H9 (cell line): Measurements from ENCODE around the gene RIMS1. TPM values are rescaled to one million over a fixed set of nuclear protein-coding genes. Genes with fewer than 3 reads are reported as not detected.

ENCODE experiments used
- DNase-seq: peaks from one replicate; pipeline ENCODE4 v3.0.0-alpha.2; 2017
- H2AFZ ChIP-seq: one replicate; pipeline ENCODE4 v1.6.1; 2013; ENCODE audit warnings: mild to moderate bottlenecking, low read length, control low read depth, moderate library complexity
- H2AK5ac ChIP-seq: 2 replicates; pipeline ENCODE4 v1.6.1; 2013; ENCODE audit warnings: low read length, control low read depth, mixed read lengths; ENCODE audit not compliant: insufficient read length
- H2BK120ac ChIP-seq: one replicate; pipeline ENCODE4 v1.6.1; 2013; ENCODE audit warnings: low read depth, mild to moderate bottlenecking, low read length, control low read depth, inconsistent platforms; ENCODE audit not compliant: poor library complexity, severe bottlenecking
- H2BK12ac ChIP-seq: 2 replicates; pipeline ENCODE4 v1.6.1; 2013; ENCODE audit warnings: low read length, control low read depth, mixed read lengths, low read depth; ENCODE audit not compliant: insufficient read length
- H2BK15ac ChIP-seq: 2 replicates; pipeline ENCODE4 v1.6.1; 2013; ENCODE audit warnings: low read depth, low read length, control low read depth
- H2BK20ac ChIP-seq: one replicate; pipeline ENCODE4 v1.6.1; 2013; ENCODE audit warnings: low read depth, mild to moderate bottlenecking, low read length, control low read depth, inconsistent platforms; ENCODE audit not compliant: poor library complexity, severe bottlenecking
- H2BK5ac ChIP-seq: 2 replicates; pipeline ENCODE4 v1.6.1; 2013; ENCODE audit warnings: low read length, control low read depth, mixed read lengths; ENCODE audit not compliant: insufficient read length
- H3K14ac ChIP-seq: 2 replicates; pipeline ENCODE4 v1.6.1; 2013; ENCODE audit warnings: low read length, control low read depth; ENCODE audit not compliant: insufficient read depth
- H3K18ac ChIP-seq: 2 replicates; pipeline ENCODE4 v1.6.1; 2013; ENCODE audit warnings: low read depth, mild to moderate bottlenecking, mixed read lengths, low read length, control low read depth; ENCODE audit not compliant: insufficient read length
- H3K23ac ChIP-seq: 2 replicates; pipeline ENCODE4 v1.6.1; 2013; ENCODE audit warnings: low read length, control low read depth, mixed read lengths, low read depth; ENCODE audit not compliant: insufficient read length
- H3K23me2 ChIP-seq: 2 replicates; pipeline ENCODE4 v1.6.1; 2013; ENCODE audit warnings: low read depth, mild to moderate bottlenecking, mixed read lengths, low read length, control low read depth; ENCODE audit not compliant: insufficient read length, poor library complexity, severe bottlenecking
- H3K27ac ChIP-seq: 2 replicates; pipeline ENCODE4 v1.5.1; 2013; ENCODE audit warnings: low read length, control low read depth, mixed read lengths, low read depth; ENCODE audit not compliant: insufficient read length
- H3K27me3 ChIP-seq: 2 replicates; pipeline ENCODE4 v1.6.1; 2013; ENCODE audit warnings: low read length, control low read depth, inconsistent platforms; ENCODE audit not compliant: insufficient read depth
- H3K4ac ChIP-seq: 2 replicates; pipeline ENCODE4 v1.6.1; 2013; ENCODE audit warnings: low read depth, mild to moderate bottlenecking, control low read depth, inconsistent platforms, low read length, moderate library complexity
- H3K4me1 ChIP-seq: 2 replicates; pipeline ENCODE4 v1.6.1; 2013; ENCODE audit warnings: low read length, control low read depth, inconsistent platforms; ENCODE audit not compliant: insufficient read depth
- H3K4me2 ChIP-seq: 2 replicates; pipeline ENCODE4 v1.6.1; 2013; ENCODE audit warnings: low read length, control low read depth, mixed read lengths; ENCODE audit not compliant: insufficient read length, insufficient read depth
- H3K56ac ChIP-seq: 2 replicates; pipeline ENCODE4 v1.6.1; 2013; ENCODE audit warnings: low read depth, mild to moderate bottlenecking, mixed read lengths, low read length, control low read depth; ENCODE audit not compliant: insufficient read length
- H3K79me1 ChIP-seq: 2 replicates; pipeline ENCODE4 v1.6.1; 2013; ENCODE audit warnings: low read depth, mild to moderate bottlenecking, moderate library complexity, low read length, control low read depth, inconsistent platforms; ENCODE audit not compliant: insufficient read depth, poor library complexity, severe bottlenecking
- H3K79me2 ChIP-seq: 2 replicates; pipeline ENCODE4 v1.6.1; 2013; ENCODE audit warnings: low read length, control low read depth, inconsistent platforms; ENCODE audit not compliant: insufficient read depth
- H3K9ac ChIP-seq: 2 replicates; pipeline ENCODE4 v1.6.1; 2013; ENCODE audit warnings: low read length, control low read depth, mixed read lengths; ENCODE audit not compliant: insufficient read length; ENCODE audit errors: extremely low read depth
- H3K9me3 ChIP-seq: one replicate; pipeline ENCODE4 v1.6.1; 2013; ENCODE audit warnings: low read depth, low read length, inconsistent platforms; ENCODE audit not compliant: control insufficient read depth
- H3T11ph ChIP-seq: one replicate; pipeline ENCODE4 v1.6.1; 2013; ENCODE audit warnings: mild to moderate bottlenecking, low read length, control low read depth, inconsistent platforms
- H4K20me1 ChIP-seq: one replicate; pipeline ENCODE4 v1.6.1; 2013; ENCODE audit not compliant: control insufficient read depth, insufficient read length, insufficient read depth
- H4K5ac ChIP-seq: 2 replicates; pipeline ENCODE4 v1.6.1; 2013; ENCODE audit warnings: low read depth, mild to moderate bottlenecking, mixed read lengths, low read length, control low read depth; ENCODE audit not compliant: insufficient read length
- H4K8ac ChIP-seq: replicated peaks from 2 replicates; pipeline ENCODE4 v1.6.1; 2013; ENCODE audit warnings: low read length, control low read depth, mixed read lengths, low read depth; ENCODE audit not compliant: insufficient read length
- H4K91ac ChIP-seq: 2 replicates; pipeline ENCODE4 v1.6.1; 2013; ENCODE audit warnings: low read depth, mild to moderate bottlenecking, moderate library complexity, mixed read lengths, low read length, control low read depth; ENCODE audit not compliant: insufficient read length
- H3K27ac Mint-ChIP-seq, 3 experiments: 2 replicates in 2 of 3; 3 replicates in 1 of 3; pipeline ENCODE4 v1.8.0; 2020 to 2021; ENCODE audit warnings: mixed read lengths in 3 of 3, mild to moderate bottlenecking in 1 of 3, moderate library complexity in 1 of 3
- H3K27me3 Mint-ChIP-seq: 2 replicates; pipeline ENCODE4 v1.8.0; 2021; ENCODE audit warnings: low read depth, mild to moderate bottlenecking, moderate library complexity, mixed read lengths
- H3K36me3 Mint-ChIP-seq, 3 experiments: 2 replicates in 2 of 3; 3 replicates in 1 of 3; pipeline ENCODE4 v1.8.0; 2020 to 2021; ENCODE audit warnings: low read depth in 3 of 3, mixed read lengths in 3 of 3; ENCODE audit not compliant: insufficient read depth in 1 of 3
- H3K4me1 Mint-ChIP-seq, 2 experiments: 2 replicates each; pipeline ENCODE4 v1.8.0; 2020; ENCODE audit warnings: mixed read lengths in 2 of 2
- H3K4me3 Mint-ChIP-seq, 2 experiments: 2 replicates in 1 of 2; 3 replicates in 1 of 2; pipeline ENCODE4 v1.8.0; 2020 to 2021; ENCODE audit warnings: mild to moderate bottlenecking in 2 of 2, mixed read lengths in 2 of 2, moderate library complexity in 1 of 2
- H3K9me3 Mint-ChIP-seq, 2 experiments: 2 replicates in 1 of 2; 3 replicates in 1 of 2; pipeline ENCODE4 v1.8.0; 2020; ENCODE audit warnings: mild to moderate bottlenecking in 2 of 2, mixed read lengths in 2 of 2, moderate library complexity in 1 of 2
- total RNA-seq: library from RNA; stranded (reverse); gene quantifications from 2 replicates; pipeline ENCODE4 v1.2.1, GENCODE V29; 2021
- TF ChIP-seq, protein P1 (sequence below): fragments of 200-600 bp; sonication (generic); conservative IDR thresholded peaks from 3 replicates; pipeline ENCODE4 v1.8.0; 2021; ENCODE audit warnings: antibody characterized with exemption, mild to moderate bottlenecking

Gene RIMS1
- total RNA-seq, 1 experiment from 2014 or later = 0.83 TPM

DNA sequence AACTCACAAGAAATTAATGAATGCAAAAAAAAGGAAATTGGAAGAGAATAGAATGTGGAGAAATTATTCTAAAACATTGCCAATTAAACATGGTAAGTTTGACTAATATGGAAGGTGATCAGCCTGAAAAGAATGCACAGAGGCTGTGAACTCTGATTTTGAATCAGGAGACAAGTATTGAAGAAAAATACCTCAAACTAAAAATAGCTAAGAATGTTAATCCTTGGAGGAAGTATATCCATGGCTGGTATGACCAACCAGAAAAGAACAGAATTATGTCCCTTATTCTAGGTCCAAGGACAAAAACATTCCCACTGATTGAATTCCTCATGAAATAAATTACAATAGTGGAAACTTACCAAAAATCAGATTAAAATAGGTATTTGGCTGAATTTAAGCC, 7.3 kb upstream of the RIMS1 start:
- Histone ChIP-seq H4K91ac (no peak overlapping the region), H4K8ac (no peak overlapping the region), H3K27ac (no peak overlapping the region), H3K56ac (no peak overlapping the region), H3T11ph (no peak overlapping the region), H4K20me1 (no peaks in the 10 kb centered on the region), H3K4me2 (no peak overlapping the region), H3K23me2 (no peaks in the 10 kb centered on the region), H3K9ac (no peak overlapping the region), H3K79me2 (no peaks in the 10 kb centered on the region), H2BK20ac (no peak overlapping the region), H2AFZ (no peak overlapping the region), H3K4ac (no peak overlapping the region), H3K14ac (no peak overlapping the region), H3K79me1 (no peaks in the 10 kb centered on the region), H3K23ac (no peak overlapping the region), H2BK15ac (no peak overlapping the region), H2BK5ac (no peak overlapping the region), H3K4me1 (no peaks in the 10 kb centered on the region), H3K27me3 (no peaks in the 10 kb centered on the region), H3K9me3 (no peaks in the 10 kb centered on the region), H2BK120ac (no peak overlapping the region), H2BK12ac (no peak overlapping the region), H4K5ac (no peak overlapping the region), H2AK5ac (no peak overlapping the region), H3K18ac (no peak overlapping the region)
- H3K27ac Mint-ChIP-seq = no peak overlapping the region
- TF ChIP-seq, protein P1, sequence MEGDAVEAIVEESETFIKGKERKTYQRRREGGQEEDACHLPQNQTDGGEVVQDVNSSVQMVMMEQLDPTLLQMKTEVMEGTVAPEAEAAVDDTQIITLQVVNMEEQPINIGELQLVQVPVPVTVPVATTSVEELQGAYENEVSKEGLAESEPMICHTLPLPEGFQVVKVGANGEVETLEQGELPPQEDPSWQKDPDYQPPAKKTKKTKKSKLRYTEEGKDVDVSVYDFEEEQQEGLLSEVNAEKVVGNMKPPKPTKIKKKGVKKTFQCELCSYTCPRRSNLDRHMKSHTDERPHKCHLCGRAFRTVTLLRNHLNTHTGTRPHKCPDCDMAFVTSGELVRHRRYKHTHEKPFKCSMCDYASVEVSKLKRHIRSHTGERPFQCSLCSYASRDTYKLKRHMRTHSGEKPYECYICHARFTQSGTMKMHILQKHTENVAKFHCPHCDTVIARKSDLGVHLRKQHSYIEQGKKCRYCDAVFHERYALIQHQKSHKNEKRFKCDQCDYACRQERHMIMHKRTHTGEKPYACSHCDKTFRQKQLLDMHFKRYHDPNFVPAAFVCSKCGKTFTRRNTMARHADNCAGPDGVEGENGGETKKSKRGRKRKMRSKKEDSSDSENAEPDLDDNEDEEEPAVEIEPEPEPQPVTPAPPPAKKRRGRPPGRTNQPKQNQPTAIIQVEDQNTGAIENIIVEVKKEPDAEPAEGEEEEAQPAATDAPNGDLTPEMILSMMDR = no peak
- H3K4me1 Mint-ChIP-seq = no peaks in the 10 kb centered on the region
- DNase-seq = no peak
- no peaks in the 10 kb centered on the region for H3K36me3 Mint-ChIP-seq
- H3K4me3 Mint-ChIP-seq = no peak overlapping the region
- no peaks in the 10 kb centered on the region for H3K9me3 Mint-ChIP-seq
- no peaks in the 10 kb centered on the region; the same call in 1 of the 2 replicates for H3K27me3 Mint-ChIP-seq
